NCI-H2029 treated with DMSO at 0.1 percent for 48 hours (cell line): ENCODE results near the gene ADAMTS7.
"Not testable (repeated sequence)": the region's sequence is repeated elsewhere in the genome, so short reads cannot be mapped to it uniquely, and the experiment has no call there.

Experiments used
- DNase-seq: peaks from one replicate; lab custom pipeline; 2025; lab: John Stamatoyannopoulos, UW

The ADAMTS7 gene

DNA sequence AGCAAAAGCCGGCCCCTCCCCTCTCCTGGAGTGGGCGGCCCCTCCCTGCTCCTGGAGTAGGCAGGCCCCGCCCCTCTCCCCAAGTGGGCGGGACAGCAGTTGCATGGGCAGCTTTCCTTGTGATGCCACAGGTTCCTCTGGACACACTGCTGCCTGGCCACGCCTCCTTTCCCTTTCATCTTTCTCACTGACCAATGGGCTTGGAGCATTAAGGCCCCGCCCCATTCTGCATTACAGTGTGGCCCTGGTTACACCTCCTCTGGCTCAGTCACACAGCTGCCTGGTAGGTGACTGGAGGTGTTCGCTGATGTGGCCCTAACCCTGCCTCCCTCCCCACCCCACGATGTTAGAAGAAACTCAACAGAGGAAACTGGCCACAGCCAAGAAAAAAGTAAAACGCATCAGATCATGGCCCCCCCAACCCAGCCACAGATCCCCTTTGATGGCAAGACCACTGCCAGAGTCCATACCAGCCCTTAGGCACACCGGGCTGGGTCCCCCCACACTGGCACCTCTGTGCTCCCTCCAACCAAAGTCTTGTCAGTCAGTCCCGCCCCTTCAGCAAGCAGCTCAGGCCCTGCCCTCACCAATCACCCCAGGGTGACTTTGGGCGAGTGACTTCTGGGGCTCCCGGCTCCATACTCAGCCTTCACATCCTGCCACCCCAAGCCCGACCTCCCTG, 84.3 kb downstream of the ADAMTS7 start:
- DNase-seq: no peak

DNA sequence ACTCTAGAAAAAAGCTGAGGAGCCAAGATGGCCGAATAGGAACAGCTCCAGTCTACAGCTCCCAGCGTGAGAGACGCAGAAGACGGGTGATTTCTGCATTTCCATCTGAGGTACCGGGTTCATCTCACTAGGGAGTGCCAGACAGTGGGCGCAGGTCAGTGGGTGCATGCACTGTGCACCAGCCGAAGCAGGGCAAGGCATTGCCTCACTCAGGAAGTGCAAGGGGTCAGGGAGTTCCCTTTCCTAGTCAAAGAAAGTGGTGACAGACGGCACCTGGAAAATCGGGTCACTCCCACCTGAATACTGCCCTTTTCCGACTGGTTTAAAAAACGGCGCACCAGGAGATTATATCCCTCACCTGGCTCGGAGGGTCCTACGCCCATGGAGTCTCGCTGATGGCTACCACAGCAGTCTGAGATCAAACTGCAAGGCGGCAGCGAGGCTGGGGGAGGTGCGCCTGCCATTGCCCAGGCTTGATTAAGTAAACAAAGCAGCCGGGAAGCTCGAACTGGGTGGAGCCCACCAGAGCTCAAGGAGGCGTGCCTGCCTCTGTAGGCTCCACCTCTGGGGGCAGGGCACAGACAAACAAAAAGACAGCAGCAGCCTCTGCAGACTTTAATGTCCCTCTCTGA, 91.3 kb downstream of the ADAMTS7 start:
- not testable (repeated sequence) for DNase-seq

DNA sequence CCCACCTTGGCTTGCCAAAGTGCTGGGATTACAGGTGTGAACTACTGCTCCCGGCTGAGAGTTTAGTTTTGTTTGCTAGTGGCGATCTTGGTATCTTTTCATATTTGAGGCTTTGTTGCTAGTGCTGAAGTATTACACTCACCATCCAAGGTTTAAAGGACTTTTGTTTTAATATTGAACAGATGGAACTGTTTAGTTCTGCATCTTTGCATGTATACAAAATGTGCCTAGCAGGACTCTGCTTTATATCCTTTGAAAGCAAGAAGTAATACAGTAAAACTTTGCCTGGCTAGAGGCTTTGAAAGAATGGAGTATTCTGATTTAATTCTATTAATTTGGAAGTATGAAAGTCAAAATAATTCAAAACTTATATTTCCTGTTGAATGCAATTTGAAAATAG, 92.4 kb downstream of the ADAMTS7 start:
- no peak for DNase-seq

DNA sequence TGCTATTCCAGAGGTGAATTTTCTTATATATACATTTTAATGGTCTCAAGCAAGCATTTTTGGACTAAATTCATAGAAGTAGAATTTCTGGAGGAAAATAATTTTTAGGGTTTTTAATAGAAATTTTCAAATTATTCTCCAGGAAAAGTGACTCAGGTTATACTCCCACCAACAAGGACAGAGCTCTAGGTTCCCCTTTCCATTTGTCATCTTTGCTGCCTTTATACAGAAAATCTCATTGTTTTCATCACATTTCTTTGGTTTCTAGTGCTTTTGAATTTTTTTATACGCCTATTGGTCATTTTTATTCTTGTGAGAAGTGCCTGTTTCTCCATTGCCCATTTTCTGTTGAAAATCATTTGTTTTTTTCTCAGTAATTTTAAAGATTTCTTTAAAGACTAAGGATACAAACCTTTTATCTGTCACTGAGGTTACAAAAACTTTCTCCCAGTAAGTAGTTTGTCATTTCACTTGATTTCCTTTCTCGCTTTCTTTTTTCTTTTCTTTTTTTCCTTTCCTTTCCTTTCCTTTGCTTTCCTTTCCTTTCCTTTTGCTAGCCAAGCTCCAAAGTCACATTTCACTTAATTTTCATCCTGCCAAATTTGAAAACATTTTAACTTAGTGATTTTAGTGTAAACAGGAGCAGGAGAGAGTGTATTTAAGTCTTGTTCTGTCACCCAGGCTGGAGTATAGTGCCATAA, 93.2 kb downstream of the ADAMTS7 start:
- DNase-seq: no peak

GRCh38 chr15:78716651-78717050, 94.6 kb downstream of the ADAMTS7 start:
- no peak for DNase-seq

DNA sequence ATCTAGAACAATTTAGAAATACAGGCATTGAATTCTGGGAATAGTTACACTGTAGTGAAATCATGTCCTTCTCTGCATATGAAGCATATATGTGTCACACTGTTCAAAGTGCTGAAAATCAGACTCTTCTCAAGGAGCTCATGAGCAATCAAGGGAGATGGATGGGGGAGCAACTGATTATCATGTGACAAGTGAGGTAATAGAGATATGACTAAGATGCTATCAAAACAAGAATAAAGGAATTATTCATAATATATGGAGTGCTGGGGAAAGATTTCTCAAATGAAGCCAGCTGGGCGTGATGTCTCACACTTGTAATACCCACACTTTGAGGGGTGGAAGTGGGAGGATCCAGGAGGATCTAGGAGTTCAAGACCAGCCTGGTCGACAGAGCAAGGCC, 95.3 kb downstream of the ADAMTS7 start:
- no peak for DNase-seq

DNA sequence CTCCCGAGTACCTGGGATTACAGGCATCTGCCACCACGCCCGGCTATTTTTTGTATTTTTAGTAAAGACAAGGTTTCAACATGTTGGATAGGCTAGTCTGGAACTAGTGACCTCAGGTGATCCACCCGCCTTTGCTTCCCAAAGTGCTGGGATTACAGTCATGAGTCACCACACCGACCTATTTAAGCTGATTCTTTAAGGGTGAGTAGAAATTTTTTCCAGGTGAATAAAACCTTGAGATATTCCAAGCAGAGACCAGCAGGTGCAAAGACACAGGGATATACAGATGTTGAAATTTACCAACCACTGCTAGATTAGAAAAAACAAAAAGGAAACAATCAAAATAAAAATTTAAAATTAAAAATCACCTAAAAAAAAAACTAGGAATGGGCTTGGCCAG, 95.8 kb downstream of the ADAMTS7 start:
- DNase-seq: no peak

GRCh38 chr15:78714890-78715289, 96.4 kb downstream of the ADAMTS7 start:
- no peak for DNase-seq

GRCh38 chr15:78712797-78713515, 98.3 kb downstream of the ADAMTS7 start:
- DNase-seq: no peak

GRCh38 chr15:78711638-78712037, 99.6 kb downstream of the ADAMTS7 start:
- DNase-seq: no peak

DNA sequence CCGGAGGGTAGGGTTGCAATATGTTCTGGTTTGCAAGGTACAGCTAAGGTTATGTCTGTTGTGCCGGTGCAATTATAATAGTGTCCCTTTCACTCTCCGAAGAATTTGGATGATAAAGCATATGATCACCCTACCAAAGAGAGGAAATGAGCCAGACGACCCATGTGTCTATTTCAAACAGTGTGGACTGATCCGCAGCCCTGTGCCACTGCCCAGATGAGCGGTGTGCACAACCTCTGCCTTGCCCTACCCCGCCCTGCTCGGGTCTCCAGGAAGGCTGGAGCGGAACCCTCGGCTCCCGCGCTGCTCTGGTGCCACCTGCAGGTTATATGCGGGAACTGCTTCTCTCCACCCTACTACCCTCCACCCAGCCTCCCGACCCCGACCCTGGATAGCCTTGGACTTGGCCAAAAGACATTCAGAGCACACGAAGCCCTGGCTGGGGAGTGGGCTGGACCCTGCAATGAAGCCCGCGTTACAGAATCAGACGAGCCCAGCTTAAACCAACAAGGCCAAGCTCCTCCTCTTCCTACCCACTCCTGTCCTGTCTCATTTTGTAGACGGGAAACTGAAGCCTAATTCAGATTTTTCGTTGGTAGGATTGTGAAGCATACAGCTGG, 101.9 kb downstream of the ADAMTS7 start:
- no peak for DNase-seq
